AG04449 (cell line): ENCODE measurements around the gene CDK17.

Experiments
- CTCF ChIA-PET: fragments of 350-600 bp; formaldehyde crosslinking; extraction: SDS; loops from one replicate; lab custom pipeline; 2021; ENCODE audit warnings: antibody characterized with exemption; lab: Yijun Ruan, JAX
- POLR2A ChIA-PET: fragments of 400-600, 350-600 bp; formaldehyde crosslinking; extraction: SDS; loops from one replicate; lab custom pipeline; 2020; ENCODE audit warnings: antibody characterized with exemption, inconsistent platforms; lab: Yijun Ruan, JAX
- DNase-seq: peaks from one replicate; pipeline ENCODE4 v3.0.0-alpha.2; 2010; ENCODE audit warnings: low read depth, low spot score
- H3K4me3 ChIP-seq: 2 replicates; pipeline ENCODE4 v1.5.1; 2011; ENCODE audit warnings: low read depth, mild to moderate bottlenecking, control low read depth, low read length
- TF ChIP-seq, protein P1 (sequence below): IDR thresholded peaks from one replicate; pipeline ENCODE4 v1.5.1; 2011; ENCODE audit warnings: mild to moderate bottlenecking, moderate library complexity, low read length, control low read depth, inconsistent platforms; ENCODE audit not compliant: insufficient read depth; ENCODE audit errors: missing control alignments

CDK17 gene

DNA sequence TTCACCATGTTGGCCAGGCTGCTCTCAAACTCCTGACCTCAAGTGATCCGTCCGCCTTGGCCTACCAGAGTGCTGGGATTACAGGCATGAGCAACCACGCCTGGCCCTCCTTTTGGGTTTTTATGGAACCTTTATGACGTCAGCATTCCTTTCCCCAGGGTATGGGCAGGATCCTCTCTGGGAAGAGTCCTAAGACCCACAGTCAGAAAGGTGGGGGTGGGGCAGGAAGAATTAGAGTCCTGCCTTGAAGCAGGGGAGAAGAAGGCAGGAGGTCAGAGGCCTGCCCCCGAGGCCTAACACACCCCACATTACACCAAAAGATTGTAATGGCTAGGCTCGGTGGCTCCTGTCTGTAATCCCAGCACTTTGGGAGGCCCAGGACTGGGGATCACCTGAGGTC lies 30.8 kb upstream of the CDK17 start:
- TF ChIP-seq, protein P1, sequence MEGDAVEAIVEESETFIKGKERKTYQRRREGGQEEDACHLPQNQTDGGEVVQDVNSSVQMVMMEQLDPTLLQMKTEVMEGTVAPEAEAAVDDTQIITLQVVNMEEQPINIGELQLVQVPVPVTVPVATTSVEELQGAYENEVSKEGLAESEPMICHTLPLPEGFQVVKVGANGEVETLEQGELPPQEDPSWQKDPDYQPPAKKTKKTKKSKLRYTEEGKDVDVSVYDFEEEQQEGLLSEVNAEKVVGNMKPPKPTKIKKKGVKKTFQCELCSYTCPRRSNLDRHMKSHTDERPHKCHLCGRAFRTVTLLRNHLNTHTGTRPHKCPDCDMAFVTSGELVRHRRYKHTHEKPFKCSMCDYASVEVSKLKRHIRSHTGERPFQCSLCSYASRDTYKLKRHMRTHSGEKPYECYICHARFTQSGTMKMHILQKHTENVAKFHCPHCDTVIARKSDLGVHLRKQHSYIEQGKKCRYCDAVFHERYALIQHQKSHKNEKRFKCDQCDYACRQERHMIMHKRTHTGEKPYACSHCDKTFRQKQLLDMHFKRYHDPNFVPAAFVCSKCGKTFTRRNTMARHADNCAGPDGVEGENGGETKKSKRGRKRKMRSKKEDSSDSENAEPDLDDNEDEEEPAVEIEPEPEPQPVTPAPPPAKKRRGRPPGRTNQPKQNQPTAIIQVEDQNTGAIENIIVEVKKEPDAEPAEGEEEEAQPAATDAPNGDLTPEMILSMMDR, result no peak
- no peak overlapping the region for H3K4me3 ChIP-seq
- ChIA-PET POLR2A (no interaction called here), CTCF (interaction anchor here (1.8 kb wide), 1 partner anchor 58 kb away, joined by 8 read pairs; the partner anchor contains the start of gene CFAP54)
- DNase-seq, result no peak

DNA sequence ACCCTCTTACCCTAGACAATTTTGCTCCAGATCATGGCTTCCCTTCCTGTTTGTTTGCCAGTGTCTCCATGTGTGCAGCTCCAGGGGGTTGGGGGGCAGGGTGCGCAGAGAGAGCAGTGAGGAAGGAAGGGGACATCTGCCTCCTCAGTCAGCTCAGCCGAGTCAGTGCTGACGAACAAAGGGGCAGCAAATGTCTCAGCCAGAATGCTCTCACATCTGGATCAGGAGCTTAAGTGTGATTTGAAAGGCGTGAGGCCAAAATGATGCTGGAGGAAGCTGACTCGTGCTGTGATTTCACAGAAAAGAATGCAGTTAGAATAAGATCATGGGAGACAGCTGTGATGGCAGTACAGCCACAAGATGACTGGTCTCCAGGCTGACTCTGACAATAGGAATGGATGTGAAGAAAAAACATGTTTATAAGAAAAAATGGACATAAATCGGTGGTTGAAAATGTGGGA lies 27.1 kb upstream of the CDK17 start:
- TF ChIP-seq, protein P1, result no peak
- peak overlapping the region; percentile 55 for H3K4me3 ChIP-seq
- CTCF ChIA-PET, result interaction anchor here (0.7 to 1.9 kb wide), 3 partner anchors 27 to 366 kb away, joined by 3 to 8 read pairs (median 4); partner anchors contain the start of gene CDK17

DNA sequence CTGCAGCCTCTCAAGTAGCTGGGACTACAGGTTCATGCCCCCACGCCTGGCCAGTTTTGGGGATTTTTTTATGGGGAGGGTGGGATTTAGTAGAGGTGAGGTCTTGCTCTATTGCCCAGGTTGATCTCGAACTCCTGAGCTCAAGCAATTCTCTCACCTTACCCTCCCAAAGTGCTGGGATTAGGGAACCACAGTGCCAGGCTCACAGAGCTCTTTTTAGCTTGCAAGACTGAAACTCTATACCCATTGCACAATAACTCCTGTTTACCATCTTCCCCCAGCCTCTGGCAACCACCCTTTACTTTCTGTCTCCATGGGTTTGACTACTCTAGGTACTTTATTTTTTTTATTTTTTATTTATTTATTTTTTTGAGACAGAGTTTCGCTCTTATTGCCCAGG lies 25.7 kb upstream of the CDK17 start:
- H3K4me3 ChIP-seq, result no peak overlapping the region
- ChIA-PET CTCF (interaction anchor here (0.8 to 1.9 kb wide), 3 partner anchors 24 to 64 kb away, joined by 3 to 8 read pairs (median 3); partner anchors contain the start of gene CDK17), POLR2A (interaction anchor here (0.8 to 1.0 kb wide), 2 partner anchors 20 to 27 kb away, joined by 4 read pairs; no protein-coding TSS in a partner anchor)
- TF ChIP-seq, protein P1, result no peak
- DNase-seq, result no peak

More for the DNA sequence above, 27.1 kb upstream of the CDK17 start:
- DNase-seq, result peak; percentile 100
- POLR2A ChIA-PET, result interaction anchor here (0.6 to 1.2 kb wide), 6 partner anchors 11 to 467 kb away, joined by 3 to 13 read pairs (median 3); partner anchors contain the start of gene CDK17

DNA sequence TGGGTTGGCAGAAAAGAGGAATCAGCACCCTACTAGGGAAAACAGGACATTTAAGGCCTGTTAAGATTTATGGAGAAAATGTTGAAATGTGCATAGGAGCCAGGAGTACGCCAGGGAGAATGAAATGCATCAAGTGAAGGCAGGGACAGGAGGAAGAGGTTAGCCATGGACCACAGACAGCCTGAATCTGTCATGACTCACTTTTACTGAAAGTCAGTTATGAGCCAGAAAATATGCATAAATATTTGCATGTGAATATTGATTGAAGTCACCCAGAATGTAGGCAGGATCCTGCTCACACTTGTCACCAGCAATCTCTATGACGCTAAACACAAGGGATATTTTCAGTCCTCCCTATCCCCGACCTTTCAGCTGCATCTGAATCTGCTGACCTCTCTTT lies 25.1 kb upstream of the CDK17 start:
- H3K4me3 ChIP-seq, result peak overlapping the region; percentile 15; the same call in 1 of the 2 replicates
- ChIA-PET POLR2A (interaction anchor here (1.0 kb wide), 1 partner anchor 20 kb away, joined by 4 read pairs; no protein-coding TSS in a partner anchor), CTCF (interaction anchor here (1.9 kb wide), 1 partner anchor 25 kb away, joined by 8 read pairs; the partner anchor contains the start of gene CDK17)
- TF ChIP-seq, protein P1, result no peak
- peak; percentile 87 for DNase-seq

DNA sequence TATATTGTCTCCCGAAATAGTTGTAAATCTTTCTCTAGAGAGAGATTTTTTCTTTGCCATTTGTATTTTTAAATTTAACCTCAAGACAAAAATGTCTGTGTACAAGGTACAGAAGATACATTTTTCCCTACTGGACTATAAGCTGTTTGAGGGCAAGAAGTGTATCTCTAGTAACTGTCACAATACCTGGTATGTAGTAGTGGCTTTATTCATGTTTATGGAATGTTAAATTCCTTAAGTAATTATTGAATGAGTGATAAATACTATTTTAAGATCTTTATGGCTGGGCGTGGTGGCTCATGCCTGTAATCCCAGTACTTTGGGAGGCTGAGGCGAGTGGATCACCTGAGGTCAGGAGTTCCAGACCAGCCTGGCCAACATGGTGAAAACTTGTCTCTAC lies 24.4 kb upstream of the CDK17 start:
- H3K4me3 ChIP-seq, result no peak overlapping the region
- POLR2A ChIA-PET, result no interaction called here
- no peak for DNase-seq
- CTCF ChIA-PET, result interaction anchor here (1.0 to 9.6 kb wide), 2 partner anchors 24 to 65 kb away, joined by 3 to 65 read pairs; partner anchors contain the start of genes CDK17 and CFAP54
- TF ChIP-seq, protein P1, result no peak

DNA sequence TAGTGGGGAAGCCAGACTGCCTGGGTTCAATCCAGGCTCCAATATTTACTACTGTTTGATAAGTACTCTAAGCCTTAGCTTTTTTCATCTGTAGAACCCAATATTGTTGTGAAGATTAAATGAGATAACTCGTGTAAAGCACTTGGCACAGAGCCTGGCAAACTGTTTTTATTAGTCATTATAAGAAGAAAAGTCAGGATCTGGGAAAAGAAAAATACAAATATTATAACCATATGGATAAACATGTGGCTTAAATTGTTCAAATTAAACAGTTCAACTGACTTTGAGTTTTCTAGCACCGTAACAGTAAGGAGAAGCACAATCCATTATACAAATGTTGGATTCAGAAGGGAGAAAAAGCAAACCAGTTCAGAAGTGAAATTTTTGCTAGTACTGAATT lies 22.0 kb upstream of the CDK17 start:
- no peak overlapping the region for H3K4me3 ChIP-seq
- CTCF ChIA-PET, result interaction anchor here (1.0 to 9.6 kb wide), 3 partner anchors 10 to 22 kb away, joined by 3 to 65 read pairs (median 3); partner anchors contain the start of gene CDK17
- TF ChIP-seq, protein P1, result no peak
- no peak for DNase-seq
- POLR2A ChIA-PET, result no interaction called here
